GM12878 (cell line): ENCODE data around the gene PDF. TPM values are rescaled to one million over a fixed set of nuclear protein-coding genes. Genes with fewer than 3 reads are reported as not detected.

Experiments used
- ATAC-seq: fragments of 200-7000 bp; cut with Tn5 transposase; 3 replicates; pipeline ENCODE4 v1.9.1; 2020; ENCODE audit warnings: mild to moderate bottlenecking, moderate library complexity
- BruUV-seq: library from RNA; stranded (reverse); fragments of 400-500 nt; replicated peaks from 2 replicates; lab custom pipeline; 2021; lab: Mats Ljungman, UMichigan
- CTCF ChIA-PET: fragments of 300-600 bp; sonication (Branson Sonifier 250); formaldehyde crosslinking; extraction: SDS; loops from one replicate; lab custom pipeline; 2021; ENCODE audit warnings: inconsistent platforms; lab: Yijun Ruan, JAX
- POLR2A ChIA-PET: fragments of 350-600 bp; formaldehyde crosslinking; extraction: SDS; loops from one replicate; lab custom pipeline; 2021; ENCODE audit warnings: inconsistent platforms; lab: Charles Lee
- RAD21 ChIA-PET: fragments of 300-600 bp; sonication (Branson Sonifier 250); formaldehyde crosslinking; loops from one replicate; lab custom pipeline; 2023; ENCODE audit warnings: antibody characterized with exemption; ENCODE audit not compliant: unreplicated experiment; lab: Charles Lee
- SMC1A ChIA-PET: fragments of 300-600 bp; sonication (Branson Sonifier 250); formaldehyde crosslinking; loops from one replicate; lab custom pipeline; 2023; ENCODE audit not compliant: unreplicated experiment, uncharacterized antibody; lab: Charles Lee
- DNase-seq: peaks from one replicate; pipeline ENCODE4 v3.0.0-alpha.2; 2011; ENCODE audit warnings: low read depth, low spot score
- FAIRE-seq: peaks from 3 replicates; lab custom pipeline; 2011; peaks lifted over from hg19 to GRCh38; lab: Jason Lieb, UNC
- H2AFZ ChIP-seq: 2 replicates; pipeline ENCODE4 v1.6.0; 2011; ENCODE audit warnings: low read depth, low read length, control low read depth; ENCODE audit not compliant: control insufficient read depth
- H3K27ac ChIP-seq: 2 replicates; pipeline ENCODE4 v1.5.1; 2011; ENCODE audit warnings: control low read depth; ENCODE audit not compliant: control insufficient read depth, insufficient read depth
- H3K27me3 ChIP-seq, 2 experiments: replicated peaks in 1 of 2; 2 replicates each; pipeline versions ENCODE4 v1.6.0 to v1.6.1; 2011; ENCODE audit warnings: low read length in 1 of 2; ENCODE audit not compliant: control insufficient read depth in 2 of 2, insufficient read depth in 2 of 2
- H3K36me3 ChIP-seq, 2 experiments: 2 replicates each; pipeline ENCODE4 v1.5.1; 2011; ENCODE audit warnings: low read length in 1 of 2; ENCODE audit not compliant: control insufficient read depth in 2 of 2, insufficient read depth in 2 of 2
- H3K4me1 ChIP-seq: 2 replicates; pipeline ENCODE4 v1.6.1; 2011; ENCODE audit warnings: mild to moderate bottlenecking, low read length, moderate library complexity, mixed read lengths; ENCODE audit not compliant: control insufficient read depth, insufficient read depth
- H3K4me2 ChIP-seq: 2 replicates; pipeline ENCODE4 v1.6.0; 2011; ENCODE audit warnings: control low read depth; ENCODE audit not compliant: control insufficient read depth, insufficient read depth
- H3K4me3 ChIP-seq: fragments of 200-600 bp; sonication (generic); 2 replicates; pipeline ENCODE4 v1.5.1; 2016
- H3K79me2 ChIP-seq: 2 replicates; pipeline ENCODE4 v1.6.0; 2011; ENCODE audit warnings: low read length; ENCODE audit not compliant: control insufficient read depth, insufficient read depth
- H3K9ac ChIP-seq: 2 replicates; pipeline ENCODE4 v1.8.0; 2011; ENCODE audit warnings: low read length, control low read depth, mixed read lengths; ENCODE audit not compliant: control insufficient read depth, insufficient read depth
- H3K9me3 ChIP-seq: replicated peaks from 3 replicates; pipeline ENCODE4 v1.5.1; 2011; ENCODE audit warnings: mild to moderate bottlenecking, low read length; ENCODE audit not compliant: control insufficient read depth, insufficient read depth
- H4K20me1 ChIP-seq: 2 replicates; pipeline ENCODE4 v1.6.0; 2011; ENCODE audit not compliant: control insufficient read depth, insufficient read depth
- CHD2 ChIP-seq: IDR thresholded peaks from 2 replicates; pipeline ENCODE4 v1.6.1; 2011; ENCODE audit warnings: low read depth, low read length, improper control_type of control experiment, borderline replicate concordance
- EP300 ChIP-seq, 2 experiments: fragments of 150-350 bp in 1 of 2; IDR thresholded peaks; 2 replicates each; pipeline ENCODE4 v1.6.1; 2011 to 2012; ENCODE audit warnings: low read depth in 2 of 2, low read length in 2 of 2, borderline replicate concordance in 1 of 2, improper control_type of control experiment in 1 of 2, inconsistent platforms in 1 of 2; ENCODE audit not compliant: control insufficient read depth in 1 of 2
- FOS ChIP-seq: IDR thresholded peaks from 3 replicates; pipeline ENCODE4 v1.6.1; 2011; ENCODE audit warnings: borderline replicate concordance; ENCODE audit not compliant: insufficient read length; ENCODE audit errors: extremely low read depth
- JUNB ChIP-seq: IDR thresholded peaks from 2 replicates; pipeline ENCODE4 v1.6.1; 2016; ENCODE audit warnings: antibody characterized with exemption, mild to moderate bottlenecking
- MEF2A ChIP-seq: IDR thresholded peaks from 2 replicates; pipeline ENCODE4 v1.6.1; 2011; ENCODE audit warnings: low read depth, mild to moderate bottlenecking, low read length, moderate library complexity; ENCODE audit not compliant: insufficient read depth
- MLLT1 ChIP-seq: fragments of 450-650 bp; IDR thresholded peaks from 2 replicates; pipeline ENCODE4 v1.6.1; 2016; ENCODE audit warnings: mild to moderate bottlenecking
- MYB ChIP-seq: fragments of 150-350 bp; IDR thresholded peaks from 2 replicates; pipeline ENCODE4 v1.6.1; 2014; ENCODE audit warnings: mild to moderate bottlenecking, low read depth, low read length, borderline replicate concordance
- NFYB ChIP-seq: IDR thresholded peaks from 2 replicates; pipeline ENCODE4 v1.6.1; 2011; ENCODE audit warnings: low read depth, mild to moderate bottlenecking, low read length, improper control_type of control experiment, moderate library complexity; ENCODE audit not compliant: insufficient read depth
- POLR2A ChIP-seq: IDR thresholded peaks from 2 replicates; pipeline ENCODE4 v1.6.1; 2011; ENCODE audit warnings: low read depth, mild to moderate bottlenecking, low read length
- POLR2AphosphoS2 ChIP-seq: IDR thresholded peaks from 2 replicates; pipeline ENCODE4 v1.6.1; 2011; ENCODE audit warnings: low read depth, mild to moderate bottlenecking, low read length, improper control_type of control experiment, moderate library complexity
- SMAD1 ChIP-seq: fragments of 450-650 bp; IDR thresholded peaks from 2 replicates; pipeline ENCODE4 v1.6.1; 2018; ENCODE audit warnings: mild to moderate bottlenecking, low read depth; ENCODE audit not compliant: partially characterized antibody
- SP1 ChIP-seq: IDR thresholded peaks from one replicate; pipeline ENCODE4 v1.6.1; 2011; ENCODE audit warnings: low read depth, low read length
- SUZ12 ChIP-seq: fragments of 200-600 bp; sonication (generic); IDR thresholded peaks from one replicate; pipeline ENCODE4 v1.6.1; 2018; ENCODE audit warnings: antibody characterized with exemption, mild to moderate bottlenecking; ENCODE audit not compliant: unreplicated experiment
- TARDBP ChIP-seq: IDR thresholded peaks from 2 replicates; pipeline ENCODE4 v1.6.1; 2016; ENCODE audit warnings: borderline replicate concordance
- TCF7 ChIP-seq: IDR thresholded peaks from 2 replicates; pipeline ENCODE4 v1.6.1; 2014; ENCODE audit warnings: antibody characterized with exemption, borderline replicate concordance
- ZNF207 ChIP-seq: fragments of 450-650 bp; IDR thresholded peaks from 2 replicates; pipeline ENCODE4 v1.6.1; 2014; ENCODE audit warnings: antibody characterized with exemption, mild to moderate bottlenecking, borderline replicate concordance
- ZNF217 ChIP-seq: fragments of 450-650 bp; IDR thresholded peaks from 2 replicates; pipeline ENCODE4 v1.6.1; 2017; ENCODE audit warnings: antibody characterized with exemption, mild to moderate bottlenecking
- ZZZ3 ChIP-seq: IDR thresholded peaks from 2 replicates; pipeline ENCODE4 v1.6.1; 2011; ENCODE audit warnings: low read depth; ENCODE audit not compliant: control insufficient read depth, insufficient read length
- WGBS: methylation state at CpG from one replicate; pipeline ENCODE4 v1.1.6; 2016; ENCODE audit warnings: low lambda C conversion rate; ENCODE audit not compliant: insufficient replicate concordance, insufficient coverage; ENCODE audit errors: missing lambda C conversion rate; 5-methylcytosine and 5-hydroxymethylcytosine counted together
- in situ Hi-C: fragments of 300-500 bp; cut with MboI; formaldehyde crosslinking; loops from 9 replicates; pipeline ENCODE4 v1.14.3; 2018; ENCODE audit warnings: mixed read lengths
- intact Hi-C: fragments of 100-400 bp; cut with micrococcal nuclease; formaldehyde crosslinking; loops from one replicate; pipeline ENCODE4 v1.14.2; 2022; ENCODE audit not compliant: unreplicated experiment
- polyA plus RNA-seq, 11 experiments: library from polyadenylated mRNA; depleted of rRNA in 4 of 11; unstranded in 6 of 11; stranded (reverse) in 5 of 11; fragments of >200 nt; fragmentation: Nextera tagmentation in 4 of 11; fragmentation: Illumina TruSeq in 1 of 11; extraction: Ambion mirVana in 4 of 11; extraction: Trizol in 1 of 11; gene quantifications; 1 replicate in 1 of 11; 2 replicates in 10 of 11; pipeline versions ENCODE4 v1.2.1 to v1.2.3, GENCODE V29; 2011 to 2016; ENCODE audit warnings: inconsistent platforms in 2 of 11, missing spikeins in 2 of 11, low read depth in 1 of 11
- total RNA-seq, 4 experiments: library from RNA; depleted of rRNA in 3 of 4; stranded (reverse); fragments of >200 nt in 3 of 4; fragmentation: Illumina TruSeq in 1 of 4; extraction: Trizol in 1 of 4; gene quantifications; 2 replicates each; pipeline versions ENCODE4 v1.2.1 to v1.2.3, GENCODE V29; 2013 to 2021

Gene PDF
- total and polyA plus RNA-seq, 10 of the 15 experiments (the other 5 are each of a cell fraction or from before 2014, with no cell fraction given): 0.13 to 44.1 (median 16.7) TPM

- Histone ChIP-seq H3K4me1 (peaks cover 7% of the 10 kb centered on the region), H3K36me3 (peaks cover 0 to 3% of the 10 kb centered on the region in 2 experiments; a peak in 2 of 4 replicates), H3K9me3 (no peaks in the 10 kb centered on the region), H3K27me3 (no peaks in the 10 kb centered on the region), H4K20me1 (no peaks in the 10 kb centered on the region), H3K9ac (no peak overlapping the region), H2AFZ (no peak overlapping the region), H3K27ac (no peak overlapping the region), H3K4me3 (no peak overlapping the region)
- WGBS: 91% methylated on average over 6 of the region's 6 CpGs
- in situ Hi-C loops: no loop called here
- ChIA-PET POLR2A (interaction anchor here (0.5 kb wide), 1 partner anchor 306 kb away, joined by 4 read pairs; no protein-coding TSS in a partner anchor), RAD21 (no interaction called here), SMC1A (no interaction called here), CTCF (interaction anchor here (1.3 kb wide), 1 partner anchor 403 kb away, joined by 4 read pairs; the partner anchor contains the start of gene NOB1)
- ATAC-seq (no peak), FAIRE-seq (no peak), DNase-seq (no peak)
- no TSS peak for BruUV-seq
- TF ChIP-seq EP300 (IDR thresholded peaks at IDR 0.05; ENCODE audit: borderline replicate concordance in 1 of 2, control insufficient read depth in 1 of 2, low read depth in 2 of 2, low read length in 2 of 2) (no peak), SP1 (no peak), CHD2 (no peak), TCF7 (no peak), SMAD1 (no peak)
- TF ChIP-seq, all 136 proteins: peak for 0
- Histone ChIP-seq H3K4me2 (no peak overlapping the region), H3K79me2 (no peaks in the 10 kb centered on the region)
- intact Hi-C loops: no loop called here
Measured at GRCh38 chr16:69350536-69351133, 20.2 kb upstream of the PDF start.

GRCh38 chr16:69349536-69349935 lies 19.1 kb upstream of the PDF start:
- peaks cover 14% of the 10 kb centered on the region for H3K4me1 ChIP-seq
- H2AFZ ChIP-seq: no peak overlapping the region
- ChIA-PET SMC1A (no interaction called here), RAD21 (no interaction called here), CTCF (no interaction called here), POLR2A (no interaction called here)
- H3K4me2 ChIP-seq: no peak overlapping the region
- no peaks in the 10 kb centered on the region for H3K9me3 ChIP-seq
- no peaks in the 10 kb centered on the region for H3K27me3 ChIP-seq
- no peaks in the 10 kb centered on the region for H4K20me1 ChIP-seq
- no peak overlapping the region for H3K27ac ChIP-seq
- no peaks in the 10 kb centered on the region for H3K79me2 ChIP-seq
- FAIRE-seq: no peak
- no peak for DNase-seq
- in situ Hi-C loops: no loop called here
- no peak overlapping the region for H3K4me3 ChIP-seq
- peaks cover 0 to 2% of the 10 kb centered on the region in 2 experiments; a peak in 1 of 4 replicates for H3K36me3 ChIP-seq
- no TSS peak for BruUV-seq
- intact Hi-C loops: no loop called here
- no peak for ATAC-seq
- H3K9ac ChIP-seq: no peak overlapping the region
- 97% methylated on average over 10 of the region's 10 CpGs for WGBS
- no peak for TF ChIP-seq NFYB
- TF ChIP-seq POLR2A: no peak
- TF ChIP-seq ZNF217: no peak
- TF ChIP-seq ZNF207: no peak
- TF ChIP-seq TCF7: no peak
- TF ChIP-seq SUZ12: no peak
- no peak for TF ChIP-seq POLR2AphosphoS2
- TF ChIP-seq MLLT1: no peak
- no peak for TF ChIP-seq TARDBP
- TF ChIP-seq MYB: no peak
- TF ChIP-seq FOS: no peak
- no peak for TF ChIP-seq MEF2A
- TF ChIP-seq JUNB: no peak
- TF ChIP-seq ZZZ3: no peak
